SK-MEL-5 (cell line): ENCODE data around the gene RPP40. TPM values are rescaled to one million over a fixed set of nuclear protein-coding genes. Genes with fewer than 3 reads are reported as not detected.

Experiments
- DNase-seq: peaks from one replicate; pipeline ENCODE4 v3.0.0-alpha.2; 2016; ENCODE audit warnings: low read depth, low spot score
- in situ Hi-C: cut with HindIII; loops from 2 replicates; pipeline ENCODE4 v1.10.0; 2016; ENCODE audit warnings: low sequenced_read_pairs, high pct_unique_total_duplicates, low pct_unique_long_range_greater_than_20kb
- total RNA-seq: library from RNA; depleted of rRNA; stranded (reverse); fragments of >200 nt; shearing (Covaris generic); gene quantifications from 2 replicates; pipeline ENCODE4 v1.2.3, GENCODE V29; 2014; rRNA removed

The RPP40 gene
- total RNA-seq, 1 experiment from 2014 or later, result 43.1 TPM

DNA sequence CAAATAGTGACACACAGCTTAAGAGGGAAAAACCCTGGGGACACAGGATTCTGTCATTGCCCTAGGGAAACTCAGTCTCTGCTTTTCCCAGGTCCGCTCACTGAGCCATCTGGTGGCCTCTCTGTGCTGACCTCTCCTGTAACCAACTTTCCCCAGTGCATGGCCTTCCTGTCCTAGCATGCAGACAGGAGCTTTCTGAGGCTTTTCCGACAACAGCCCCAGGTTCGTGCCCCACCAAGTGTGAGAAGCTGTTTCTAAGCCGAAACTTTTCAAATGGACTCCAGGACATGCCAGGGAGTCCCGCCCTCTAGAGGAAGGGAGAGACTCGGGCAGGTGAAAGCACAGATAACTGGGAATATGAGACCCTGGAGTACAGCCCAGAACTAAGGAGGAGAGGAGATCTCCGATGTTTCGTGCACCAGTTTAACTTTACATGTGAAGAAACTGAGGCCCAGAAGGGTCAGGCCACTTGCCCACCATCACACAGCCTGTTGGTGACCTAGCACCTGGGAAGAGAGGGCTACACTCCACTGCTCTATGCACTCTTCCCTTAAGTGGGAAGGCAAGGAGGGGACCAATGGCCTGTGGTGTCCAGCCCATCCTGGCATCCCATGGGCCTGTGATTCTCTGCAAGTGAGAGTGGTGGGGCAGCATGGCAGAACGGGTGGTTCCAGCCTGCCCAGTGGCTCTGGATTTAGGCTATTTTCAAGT lies 46.2 kb downstream of the RPP40 start:
- peak; percentile 50 for DNase-seq
- in situ Hi-C loops, result no loop called here

DNA sequence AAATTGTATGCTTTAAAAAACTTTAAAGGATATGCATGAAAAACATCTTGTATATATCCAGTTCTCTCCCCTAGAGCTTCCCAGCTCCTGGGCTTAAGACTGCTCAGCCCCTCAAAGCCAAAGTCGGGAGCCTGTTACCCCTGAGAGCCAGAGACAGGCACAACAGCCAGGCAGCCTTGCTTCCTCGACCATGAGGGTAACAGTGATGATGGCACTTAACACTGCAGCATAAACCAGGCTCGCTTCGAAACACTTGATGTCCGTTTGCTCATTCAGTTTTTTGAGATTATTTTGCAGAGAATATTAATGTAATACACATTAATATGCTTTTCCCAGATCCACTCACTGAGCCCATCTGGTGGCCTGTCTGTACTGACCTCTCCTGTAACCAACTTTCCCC lies 47.2 kb downstream of the RPP40 start:
- DNase-seq, result no peak
- in situ Hi-C loops, result no loop called here

DNA sequence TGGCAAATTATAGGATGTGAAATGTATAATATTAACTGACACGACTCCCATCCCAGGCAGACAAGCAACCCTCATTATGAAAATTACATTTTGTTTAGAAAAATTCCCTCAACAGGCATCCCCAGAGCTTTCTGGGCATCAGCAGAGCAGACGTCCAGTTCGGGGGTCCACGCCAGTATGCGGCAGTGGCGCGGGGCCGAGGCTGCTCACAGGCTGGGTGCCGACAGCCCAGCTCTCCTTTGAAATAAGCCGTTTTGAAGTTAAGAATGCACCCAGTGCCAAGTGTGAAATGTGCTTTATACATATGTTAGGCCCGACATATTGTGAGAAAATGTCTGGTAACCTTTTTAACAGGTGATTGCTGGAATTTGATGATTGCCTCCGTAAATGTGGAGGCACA lies 50.4 kb downstream of the RPP40 start:
- in situ Hi-C loops, result no loop called here
- no peak for DNase-seq

DNA sequence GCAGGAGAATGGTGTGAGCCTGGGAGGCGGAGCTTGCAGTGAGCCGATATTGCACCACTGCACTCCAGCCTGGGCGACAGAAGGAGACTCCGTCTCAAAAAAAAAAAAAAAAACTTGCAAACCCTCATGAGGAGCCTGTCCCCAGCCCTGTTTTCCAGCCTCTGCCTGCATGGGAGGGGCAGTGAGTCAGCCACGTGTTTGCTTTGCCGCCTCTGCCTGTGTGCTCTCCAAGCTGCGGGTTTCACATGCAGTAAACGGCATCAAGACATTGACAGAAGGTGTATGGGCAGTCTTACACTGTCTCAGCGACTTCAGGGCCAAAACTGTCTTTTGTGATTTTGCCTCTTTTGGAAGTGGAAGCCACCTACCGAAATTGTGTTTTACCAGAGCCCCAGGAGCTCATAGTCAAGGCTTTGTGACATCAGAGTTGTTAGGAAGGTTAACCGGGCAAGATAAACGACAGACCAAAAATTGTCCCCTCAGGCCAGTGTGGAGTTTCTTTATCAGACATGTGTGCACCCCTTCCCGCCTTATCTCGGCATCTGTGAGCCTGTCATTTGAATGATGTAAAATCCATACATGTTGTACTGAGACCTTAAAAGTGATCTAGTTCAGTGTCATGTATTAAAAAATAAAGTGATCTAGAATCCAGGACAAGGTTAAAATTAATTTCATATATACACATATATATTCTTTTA lies 52.9 kb downstream of the RPP40 start:
- no peak for DNase-seq
- in situ Hi-C loops, result no loop called here

DNA sequence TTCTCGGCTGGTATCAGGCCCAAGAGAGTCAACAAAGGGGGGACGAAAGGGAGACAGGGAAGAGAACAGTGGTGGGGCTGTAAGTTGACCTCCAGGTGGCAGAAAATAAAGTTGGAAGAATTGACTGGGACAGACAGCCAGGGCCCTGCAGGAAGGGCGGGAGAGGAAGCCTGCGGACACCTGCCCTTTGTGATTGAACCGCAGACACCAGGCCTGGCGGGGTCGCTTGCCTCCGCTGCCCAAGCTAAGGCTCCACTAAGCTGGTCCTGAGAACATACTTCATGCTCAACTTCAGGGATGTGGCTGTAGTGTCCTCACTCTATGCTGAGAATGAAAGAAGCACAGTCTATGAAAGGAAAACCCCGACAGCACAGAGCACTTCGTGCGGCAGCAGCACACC lies 53.8 kb downstream of the RPP40 start:
- in situ Hi-C loops, result no loop called here
- no peak for DNase-seq

DNA sequence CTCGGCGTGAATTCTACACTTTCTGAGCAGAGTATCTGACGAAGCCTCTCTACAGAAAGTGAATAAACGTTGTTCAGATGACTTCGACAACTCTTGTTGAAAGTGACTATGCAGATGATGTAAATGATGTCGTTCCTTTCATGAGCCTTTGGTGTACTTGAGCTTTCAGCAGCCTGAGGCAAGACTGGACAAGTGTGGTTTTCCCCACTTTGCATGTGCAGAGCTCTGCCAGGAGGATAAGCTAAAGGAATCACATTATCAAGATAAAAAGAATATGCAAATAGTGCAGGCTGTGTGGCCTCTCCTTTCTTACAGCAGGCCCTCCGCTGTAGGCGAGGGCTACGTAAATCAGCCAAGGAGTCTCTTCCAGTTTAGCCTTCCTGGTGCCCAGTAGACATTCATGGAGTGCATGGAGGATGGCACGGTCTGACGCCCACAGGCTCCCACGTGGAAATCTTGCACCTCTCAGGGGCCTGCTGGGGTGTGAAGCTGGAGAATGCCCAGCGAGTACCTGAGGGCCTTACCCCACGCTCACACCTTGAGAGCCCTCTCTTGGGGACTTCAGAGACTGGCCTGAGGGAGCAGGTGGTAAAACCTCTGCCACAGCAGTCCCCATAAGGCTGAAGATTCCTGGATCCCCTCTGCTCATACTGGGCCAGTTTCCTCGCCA lies 54.9 kb downstream of the RPP40 start:
- in situ Hi-C loops, result no loop called here
- DNase-seq, result no peak

DNA sequence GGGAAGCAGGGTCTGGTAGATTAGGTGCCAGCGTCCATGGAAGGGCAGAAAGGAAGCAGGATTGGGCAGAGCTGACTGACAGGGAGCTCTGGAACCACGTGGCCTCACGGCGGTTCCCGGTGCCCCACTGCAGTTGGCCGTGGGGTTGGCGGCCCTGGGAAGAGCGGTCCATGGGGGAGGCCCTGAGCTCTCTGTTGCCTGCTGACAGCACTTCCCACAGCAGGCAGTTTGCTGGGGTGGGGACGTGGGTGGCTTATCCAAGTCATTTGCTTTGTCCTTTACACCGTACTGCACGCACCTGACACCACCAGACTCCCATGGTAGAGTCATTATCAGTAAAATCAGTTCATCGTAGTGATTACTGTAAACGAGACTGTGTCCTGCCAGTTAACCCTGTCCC lies 56.1 kb downstream of the RPP40 start:
- in situ Hi-C loops, result no loop called here
- no peak for DNase-seq

DNA sequence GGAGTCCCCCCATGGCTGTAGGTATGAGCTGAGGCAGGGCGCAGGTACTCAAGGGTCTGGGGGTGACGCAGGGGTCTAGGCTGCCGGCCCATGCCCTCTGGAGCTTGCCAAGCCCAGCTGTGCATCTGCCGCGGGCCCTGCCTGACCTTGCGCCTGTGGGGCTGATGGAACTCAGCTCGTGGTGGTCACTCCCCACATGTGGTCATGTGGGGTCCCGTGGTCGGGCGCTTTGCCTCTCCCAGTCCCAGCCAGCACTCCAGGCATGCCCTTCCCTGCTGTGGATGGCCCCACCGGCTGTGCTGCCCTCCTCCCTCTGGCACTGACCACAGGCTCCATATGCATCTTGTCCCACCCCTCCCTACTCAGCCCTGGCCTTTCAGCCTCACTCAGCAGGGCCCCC lies 57.3 kb downstream of the RPP40 start:
- in situ Hi-C loops, result no loop called here
- DNase-seq, result no peak

Other genes starting within 250 kb of the RPP40 start
- gene CDYL, start 227.6 kb downstream of the RPP40 start, total RNA-seq, result 50.3 and 54.8 TPM in 2 replicates
- gene PPP1R3G, start 81.3 kb upstream of the RPP40 start, total RNA-seq, result 0.03 and 0.16 TPM in 2 replicates